ENCODE data around the gene C5orf47. TPM values are rescaled to one million over a fixed set of nuclear protein-coding genes. Genes with fewer than 3 reads are reported as not detected.
"Not testable (repeated sequence)": the region's sequence is repeated elsewhere in the genome, so short reads cannot be mapped to it uniquely, and the experiment has no call there.

Gene C5orf47
- total RNA-seq, 1 donor from 2014 or later, result 0.16 TPM

GRCh38 chr5:174011441-174011840 is 22.5 kb downstream of the C5orf47 start:
- intact Hi-C loops (cut with DNase I), result no loop called here
- ATAC-seq, result no peak

GRCh38 chr5:174020069-174020927 is 31.3 kb downstream of the C5orf47 start:
- intact Hi-C loops (cut with DNase I), result not testable (repeated sequence)

More at GRCh38 chr5:174011441-174011840, 22.5 kb downstream of the C5orf47 start:
- no peak for DNase-seq (ENCODE audit: missing footprints)

GRCh38 chr5:174020928-174021304 is 31.9 kb downstream of the C5orf47 start:
- no peak for ATAC-seq
- intact Hi-C loops (cut with DNase I), result no loop called here
- DNase-seq (ENCODE audit: missing footprints), result no peak

More at GRCh38 chr5:174020069-174020927, 31.3 kb downstream of the C5orf47 start:
- DNase-seq (ENCODE audit: missing footprints); ATAC-seq: not testable (repeated sequence)

- DNase-seq (ENCODE audit: missing footprints) (no peak), ATAC-seq (no peak)
- intact Hi-C loops (cut with DNase I), result no loop called here
These were observed 33.6 kb downstream of the C5orf47 start for GRCh38 chr5:174022384-174023095.

- DNase-seq (ENCODE audit: missing footprints) (no peak), ATAC-seq (no peak)
- intact Hi-C loops (cut with DNase I), result no loop called here
These were observed 41.3 kb downstream of the C5orf47 start for GRCh38 chr5:174030286-174030685.

GRCh38 chr5:174044466-174045254 is 55.7 kb downstream of the C5orf47 start:
- ATAC-seq, result no peak
- intact Hi-C loops (cut with DNase I), result loop anchor here (1.0 kb wide), 1 partner anchor 273 kb away; no protein-coding TSS in a partner anchor
- no peak for DNase-seq (ENCODE audit: missing footprints)

GRCh38 chr5:174045470-174046025 is 56.6 kb downstream of the C5orf47 start, which contains the start of gene NSG2:
Gene NSG2, plus strand, starts transcription at chr5:174045706. Its CDS starts 1,050 bp downstream, at chr5:174046756.
- DNase-seq (ENCODE audit: missing footprints), result peak; percentile 91
- peak; percentile 96 for ATAC-seq
- intact Hi-C loops (cut with DNase I), result loop anchor here (1.0 kb wide), 1 partner anchor 272 kb away; no protein-coding TSS in a partner anchor

- DNase-seq (ENCODE audit: missing footprints), result no peak
- intact Hi-C loops (cut with DNase I), result no loop called here
- ATAC-seq, result no peak
These were observed 57.6 kb downstream of the C5orf47 start for GRCh38 chr5:174046558-174046957.

GRCh38 chr5:174047472-174048099 is 58.6 kb downstream of the C5orf47 start:
- intact Hi-C loops (cut with DNase I), result no loop called here
- no peak for DNase-seq (ENCODE audit: missing footprints)
- ATAC-seq, result no peak

GRCh38 chr5:174052636-174053035 is 63.7 kb downstream of the C5orf47 start:
- ATAC-seq (no peak), DNase-seq (ENCODE audit: missing footprints) (no peak)
- intact Hi-C loops (cut with DNase I), result no loop called here

GRCh38 chr5:174053905-174054304 is 64.9 kb downstream of the C5orf47 start:
- DNase-seq (ENCODE audit: missing footprints), result no peak
- ATAC-seq, result no peak
- intact Hi-C loops (cut with DNase I), result no loop called here

Other genes starting within 250 kb of the C5orf47 start
- 116 TPM for gene CPEB4, start 100.8 kb upstream of the C5orf47 start, total RNA-seq
- 0.30 TPM for gene NSG2, start 56.5 kb downstream of the C5orf47 start, total RNA-seq